IPS DF 19.7 (cell line): Measurements from ENCODE around the gene SORBS1.

ENCODE experiments used
- DNase-seq: peaks from one replicate; pipeline ENCODE4 v3.0.0-alpha.2; 2013; ENCODE audit warnings: low read depth, low spot score

The SORBS1 gene

DNA sequence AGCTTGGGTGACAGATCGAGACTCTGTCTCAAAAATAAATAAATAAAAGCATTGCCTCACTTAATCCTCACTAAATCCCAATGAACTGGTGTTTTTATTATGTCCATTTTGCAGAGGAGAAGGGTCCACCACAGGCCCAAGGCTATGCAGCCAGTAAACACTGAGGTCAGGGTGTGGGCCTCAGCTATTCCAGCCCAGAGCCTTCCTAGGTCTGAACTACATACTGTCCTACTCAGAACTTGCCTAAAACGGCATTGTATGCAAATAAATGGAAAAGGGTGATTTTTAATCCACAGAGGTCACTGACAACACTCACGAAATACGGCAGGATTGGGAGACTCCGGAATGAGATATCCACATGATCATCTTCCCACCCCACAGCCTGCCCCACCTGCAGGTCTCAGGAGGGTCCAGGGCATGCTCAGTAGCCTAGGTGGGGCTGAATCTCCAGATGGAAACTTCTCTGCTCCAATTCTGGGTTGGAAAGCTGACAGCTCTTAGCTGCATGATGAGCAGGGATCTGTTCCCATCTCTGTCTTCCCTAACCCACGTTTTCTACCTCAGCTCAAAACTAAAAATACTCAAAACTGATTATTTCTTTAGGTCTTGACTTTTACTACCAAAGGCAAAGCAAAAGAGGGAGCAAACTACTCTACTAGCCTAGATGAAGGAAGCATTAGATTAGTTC, 121.0 kb downstream of the SORBS1 start:
- DNase-seq: no peak

GRCh38 chr10:95438781-95439180, 122.4 kb downstream of the SORBS1 start:
- DNase-seq: no peak

DNA sequence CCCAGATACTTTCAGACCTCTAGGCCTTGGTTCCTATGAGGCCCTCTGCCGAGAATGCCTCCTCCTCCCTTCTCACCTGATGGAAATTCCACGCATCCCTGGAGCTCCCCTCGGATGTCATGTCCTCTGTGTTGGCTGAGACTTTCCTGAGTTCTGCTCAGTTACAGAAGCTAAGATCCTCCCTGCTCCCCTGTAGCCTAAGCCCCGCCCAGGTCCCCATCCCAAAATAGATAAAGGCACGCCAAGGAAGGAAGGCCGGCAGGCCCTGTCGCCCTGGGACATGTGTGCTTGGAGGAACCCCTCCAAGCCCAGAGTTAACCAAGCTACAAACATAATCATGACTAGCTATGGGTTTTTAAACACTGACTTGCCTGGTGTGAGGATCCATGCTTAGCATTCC, 123.5 kb downstream of the SORBS1 start:
- DNase-seq: no peak

GRCh38 chr10:95435548-95436279, 125.5 kb downstream of the SORBS1 start:
- no peak for DNase-seq

GRCh38 chr10:95434583-95434982, 126.6 kb downstream of the SORBS1 start:
- no peak for DNase-seq

GRCh38 chr10:95431900-95432342, 129.2 kb downstream of the SORBS1 start:
- no peak for DNase-seq

DNA sequence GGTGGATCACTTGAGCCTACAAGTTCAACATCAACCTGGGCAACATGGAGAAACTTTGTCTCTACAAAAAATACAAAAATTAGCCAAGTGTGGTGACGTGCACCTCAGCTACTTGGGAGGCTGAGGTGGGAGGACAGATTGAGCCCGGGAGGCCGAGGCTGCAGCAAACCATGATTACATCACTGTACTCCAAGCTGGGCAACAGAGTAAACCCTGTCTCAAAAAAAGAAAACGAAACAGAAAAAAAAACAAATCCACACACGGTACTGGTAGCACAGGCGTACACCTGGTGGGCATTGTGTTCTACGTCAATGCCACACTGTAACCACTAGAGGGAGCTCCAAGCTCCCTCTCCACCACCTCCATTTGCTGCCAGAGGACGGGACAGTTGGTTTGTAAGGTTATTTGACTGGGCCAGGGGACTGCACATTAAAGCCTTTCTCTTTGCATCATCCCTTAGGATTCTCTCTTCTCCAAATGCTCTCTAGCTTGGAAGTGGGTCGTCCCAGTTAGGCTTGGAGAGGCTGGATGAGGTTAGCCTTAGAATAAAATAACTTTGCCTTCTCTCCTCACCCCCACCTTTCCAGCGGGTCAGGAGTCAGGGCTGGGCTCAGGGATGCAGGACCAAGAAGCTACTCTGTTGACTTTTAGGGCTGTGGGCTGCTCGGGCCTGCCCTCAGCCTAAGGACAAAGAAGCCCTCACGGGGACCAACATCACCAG, 130.8 kb downstream of the SORBS1 start:
- no peak for DNase-seq

DNA sequence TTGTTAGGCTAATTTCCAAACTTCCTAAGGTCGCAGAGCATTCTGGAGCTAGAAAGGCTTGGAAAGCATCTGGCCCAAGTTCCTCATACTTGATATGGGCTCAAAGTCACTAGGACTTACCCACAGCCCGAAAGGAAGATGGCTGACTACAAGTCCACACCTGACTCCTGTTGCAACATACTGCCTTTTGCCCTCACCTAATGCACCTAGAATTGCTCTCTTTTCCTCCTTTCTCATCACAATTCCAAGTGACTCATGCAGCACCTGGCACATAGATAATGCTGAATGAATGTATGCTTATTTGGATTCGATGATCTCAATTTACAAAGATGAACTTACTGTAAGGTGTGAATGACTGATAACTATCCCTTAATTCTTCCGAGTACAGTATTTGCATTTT, 131.5 kb downstream of the SORBS1 start:
- no peak for DNase-seq

DNA sequence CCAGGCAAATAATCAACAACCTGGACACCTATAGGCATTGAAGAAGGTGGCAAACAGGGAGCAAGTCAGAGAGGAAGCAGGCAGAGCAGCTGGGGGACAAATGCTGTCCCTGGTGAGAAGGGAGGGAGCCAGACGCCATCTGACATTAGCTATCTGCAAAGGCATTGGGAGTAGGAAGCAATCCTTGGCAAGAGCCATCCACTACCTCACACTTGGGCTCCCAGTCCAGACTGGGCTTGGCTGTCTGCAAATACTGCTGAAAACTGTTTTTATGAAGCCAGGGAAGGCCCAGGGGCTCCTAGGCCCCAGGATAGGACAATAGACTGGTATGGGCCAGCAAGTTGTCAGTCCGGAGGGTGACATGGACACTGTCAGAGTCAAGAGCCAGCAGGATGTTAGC, 132.5 kb downstream of the SORBS1 start:
- no peak for DNase-seq

GRCh38 chr10:95426482-95426881, 134.7 kb downstream of the SORBS1 start:
- DNase-seq: no peak

GRCh38 chr10:95425592-95426465, 135.3 kb downstream of the SORBS1 start:
- DNase-seq: no peak

DNA sequence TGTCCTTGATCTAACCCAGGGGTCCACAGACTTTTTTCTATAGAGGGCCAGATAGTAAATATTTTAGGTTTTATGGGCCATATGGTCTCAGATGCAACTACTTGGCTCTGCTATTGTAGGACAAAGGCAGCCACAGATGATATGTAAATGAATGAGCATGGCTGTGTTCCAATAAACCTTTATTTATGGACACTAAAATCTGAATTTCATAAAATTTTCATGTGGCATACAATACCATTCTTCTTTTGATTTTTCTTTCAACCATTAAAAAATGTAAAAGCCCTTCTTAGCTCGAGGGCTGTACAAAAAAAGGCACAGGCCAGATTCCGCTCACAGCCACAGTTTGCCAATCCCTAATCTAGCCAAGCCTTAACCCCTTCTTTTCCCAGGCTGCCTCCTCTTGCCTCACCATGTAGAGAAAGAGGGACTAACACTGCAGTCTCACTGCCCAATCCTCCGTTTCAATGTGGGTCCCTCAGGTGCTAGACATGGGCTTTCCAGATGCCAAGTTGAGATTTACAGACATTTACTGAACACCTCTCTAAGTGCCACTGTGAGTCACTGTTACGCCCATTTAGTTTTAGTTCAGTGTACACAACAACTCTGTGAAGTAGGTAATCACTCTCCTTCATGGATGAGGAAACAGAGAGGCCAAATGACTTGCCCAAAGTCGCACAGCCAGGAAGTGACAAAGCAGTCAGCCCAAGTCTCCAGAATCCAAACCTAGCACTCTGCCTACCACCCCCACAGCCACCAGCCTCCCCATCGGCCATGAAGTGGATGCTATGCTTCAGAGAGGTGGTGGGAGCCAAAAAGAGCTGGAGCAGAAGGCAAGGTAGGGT, 137.8 kb downstream of the SORBS1 start:
- DNase-seq: no peak

GRCh38 chr10:95422233-95422632, 138.9 kb downstream of the SORBS1 start:
- no peak for DNase-seq

DNA sequence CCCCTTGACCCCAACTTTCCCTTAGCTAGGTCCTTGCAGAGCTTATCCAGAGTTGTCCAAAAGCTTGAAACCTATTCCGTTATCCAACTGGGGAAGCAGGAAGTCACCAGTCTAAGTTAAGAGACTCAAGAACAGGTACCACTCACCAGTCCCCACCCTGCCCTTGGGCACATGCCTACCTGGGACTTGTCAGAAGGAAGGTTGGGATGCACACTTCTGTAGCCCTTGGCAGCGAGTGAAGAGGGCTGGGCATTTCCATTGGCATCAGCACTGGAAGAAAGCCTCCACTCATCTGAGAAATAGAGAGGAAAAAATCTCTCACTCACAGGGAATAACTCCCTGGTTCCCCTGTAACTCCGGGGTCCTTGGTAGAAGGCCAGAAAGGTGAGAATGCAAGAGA, 139.4 kb downstream of the SORBS1 start:
- DNase-seq: no peak

DNA sequence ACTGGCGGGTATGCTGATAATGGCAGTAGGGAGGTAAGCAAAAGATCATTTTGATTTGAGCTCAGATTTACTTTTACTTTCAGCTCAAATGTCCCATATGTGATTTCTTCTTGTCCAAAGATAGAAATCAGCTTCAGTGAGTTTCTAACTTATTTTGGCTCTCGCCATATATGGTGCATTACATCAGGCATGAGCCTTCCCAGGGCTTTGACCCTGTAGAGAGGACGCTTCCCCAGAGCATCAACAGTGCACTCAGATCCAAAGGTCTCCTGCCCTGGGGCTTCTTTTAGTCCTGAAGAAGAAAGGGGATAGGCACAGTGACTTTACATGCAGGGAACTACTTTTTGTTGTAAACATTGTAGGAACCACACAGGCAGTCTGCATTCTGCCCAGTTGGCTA, 141.8 kb downstream of the SORBS1 start:
- no peak for DNase-seq

GRCh38 chr10:95416973-95417372, 144.2 kb downstream of the SORBS1 start:
- DNase-seq: no peak

DNA sequence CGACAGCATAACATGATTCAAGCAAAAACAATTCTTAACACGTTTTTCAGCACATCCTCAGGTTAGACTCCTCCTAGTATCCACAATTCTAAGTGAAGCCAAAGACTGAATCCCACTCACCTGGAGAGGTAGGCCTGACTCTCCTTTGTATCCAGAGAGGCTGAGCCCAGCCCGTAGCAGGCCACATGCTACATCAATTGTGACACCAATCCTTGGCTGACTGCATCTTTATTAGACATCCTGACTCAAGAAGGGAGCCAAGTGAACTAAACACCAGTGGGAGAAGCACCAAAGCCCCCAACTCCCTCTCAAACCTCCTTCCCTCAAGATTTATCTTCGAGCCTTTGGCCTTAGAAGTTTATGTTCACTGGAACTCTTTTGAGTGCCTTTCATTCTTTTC, 144.9 kb downstream of the SORBS1 start:
- no peak for DNase-seq

DNA sequence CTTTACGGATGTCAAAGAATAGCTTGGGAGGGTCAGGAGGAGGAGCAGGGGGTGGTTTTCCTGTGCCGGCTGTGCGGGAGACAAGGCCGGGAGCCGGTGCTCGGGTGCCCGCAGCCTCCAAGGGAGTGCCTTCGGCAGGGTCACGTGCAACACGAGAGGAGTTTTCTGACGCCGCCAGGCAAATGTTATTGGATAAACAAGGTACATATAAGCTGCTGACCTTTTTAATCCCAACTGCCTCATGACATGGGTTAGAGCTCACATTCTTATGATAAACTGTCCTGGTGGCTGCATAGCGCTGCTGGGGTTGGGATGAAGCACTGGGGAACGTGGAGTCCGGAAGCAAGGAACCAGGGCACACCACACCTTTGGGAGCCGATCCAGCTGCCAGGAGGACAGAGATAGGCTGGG, 145.5 kb downstream of the SORBS1 start:
- DNase-seq: no peak

DNA sequence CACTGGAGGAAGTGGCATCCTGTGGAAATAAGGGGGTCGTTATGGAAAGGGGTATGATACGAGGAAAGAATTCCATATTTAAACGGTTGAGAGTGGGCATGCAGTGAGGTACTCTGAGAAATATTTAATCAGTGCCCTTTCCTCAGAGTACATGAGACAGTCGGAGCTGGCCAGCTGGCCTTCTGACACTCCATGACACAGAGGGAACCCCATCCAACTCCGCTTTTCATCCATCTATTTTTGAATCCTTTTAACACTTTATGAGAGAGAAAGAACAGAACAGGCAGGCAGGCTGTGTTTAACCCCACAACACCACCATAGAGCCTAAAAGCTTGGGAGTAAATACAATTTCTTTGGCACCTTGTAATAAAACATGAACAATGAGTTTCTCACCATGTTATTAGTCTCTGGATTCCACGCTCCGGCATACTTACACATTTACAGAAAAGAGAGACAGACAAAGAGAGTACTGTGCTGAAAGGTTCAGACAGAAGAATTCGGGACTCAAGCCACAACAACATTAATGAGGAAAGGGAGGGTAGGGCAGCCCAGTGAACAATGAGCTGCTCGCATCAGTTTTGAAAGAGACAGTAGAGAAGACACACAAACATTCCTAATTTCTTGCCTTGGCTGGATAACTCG, 146.2 kb downstream of the SORBS1 start:
- no peak for DNase-seq
